HEK293T (cell line): ENCODE measurements around the gene NECAB3.

Experiments
- CTCF ChIA-PET: fragments of 350-600 bp; formaldehyde crosslinking; extraction: SDS; loops from one replicate; lab custom pipeline; 2021; ENCODE audit warnings: antibody characterized with exemption, inconsistent platforms; lab: Yijun Ruan, JAX
- POLR2A ChIA-PET: fragments of 350-600 bp; formaldehyde crosslinking; extraction: SDS; loops from one replicate; lab custom pipeline; 2020; ENCODE audit warnings: antibody characterized with exemption, inconsistent platforms; lab: Yijun Ruan, JAX
- DNase-seq: peaks from one replicate; pipeline ENCODE4 v3.0.0; 2012; ENCODE audit warnings: mixed read lengths; ENCODE audit errors: extremely low spot score
- ARNT ChIP-seq: fragments of 450-650 bp; IDR thresholded peaks from 2 replicates; pipeline ENCODE4 v1.6.1; 2017; ENCODE audit warnings: mild to moderate bottlenecking
- BHLHE40 ChIP-seq: fragments of 450-650 bp; IDR thresholded peaks from 2 replicates; pipeline ENCODE4 v1.6.1; 2016; ENCODE audit warnings: mild to moderate bottlenecking, moderate library complexity, borderline replicate concordance
- CTBP1 ChIP-seq: fragments of 450-650 bp; IDR thresholded peaks from 2 replicates; pipeline ENCODE4 v1.6.1; 2016; ENCODE audit warnings: borderline replicate concordance
- ELF4 ChIP-seq: fragments of 450-650 bp; IDR thresholded peaks from 2 replicates; pipeline ENCODE4 v1.6.1; 2017; ENCODE audit warnings: antibody characterized with exemption
- FOXA1 ChIP-seq: fragments of 450-650 bp; IDR thresholded peaks from 2 replicates; pipeline ENCODE4 v1.6.1; 2016; ENCODE audit warnings: mild to moderate bottlenecking
- FOXK2 ChIP-seq: fragments of 450-650 bp; IDR thresholded peaks from 2 replicates; pipeline ENCODE4 v1.6.1; 2016; ENCODE audit warnings: mild to moderate bottlenecking
- FOXM1 ChIP-seq: fragments of 450-650 bp; IDR thresholded peaks from 2 replicates; pipeline ENCODE4 v1.6.1; 2017; ENCODE audit warnings: mild to moderate bottlenecking, borderline replicate concordance
- HDGF ChIP-seq: fragments of 450-650 bp; IDR thresholded peaks from 2 replicates; pipeline ENCODE4 v1.6.1; 2017; ENCODE audit warnings: antibody characterized with exemption, borderline replicate concordance
- L3MBTL2 ChIP-seq: fragments of 450-650 bp; conservative IDR thresholded peaks from 2 replicates; pipeline ENCODE4 v1.6.1; 2016; ENCODE audit warnings: mild to moderate bottlenecking
- LEF1 ChIP-seq: fragments of 450-650 bp; IDR thresholded peaks from 2 replicates; pipeline ENCODE4 v1.6.1; 2017; ENCODE audit warnings: mild to moderate bottlenecking, borderline replicate concordance
- NFRKB ChIP-seq: fragments of 450-650 bp; IDR thresholded peaks from 2 replicates; pipeline ENCODE4 v1.6.1; 2016; ENCODE audit warnings: mild to moderate bottlenecking, moderate library complexity
- PKNOX1 ChIP-seq: fragments of 450-650 bp; IDR thresholded peaks from 2 replicates; pipeline ENCODE4 v1.6.1; 2016
- SP1 ChIP-seq: fragments of 450-650 bp; IDR thresholded peaks from 2 replicates; pipeline ENCODE4 v1.6.1; 2017
- SUZ12 ChIP-seq: fragments of 450-650 bp; IDR thresholded peaks from 2 replicates; pipeline ENCODE4 v1.6.1; 2016; ENCODE audit warnings: mild to moderate bottlenecking
- TARDBP ChIP-seq: fragments of 450-650 bp; IDR thresholded peaks from 2 replicates; pipeline ENCODE4 v1.6.1; 2016
- ZNF384 ChIP-seq: fragments of 450-650 bp; IDR thresholded peaks from 2 replicates; pipeline ENCODE4 v1.6.1; 2016

The NECAB3 gene

GRCh38 chr20:33624399-33624798 lies 49.8 kb downstream of the NECAB3 start:
- TF ChIP-seq FOXM1, result no peak
- no peak for TF ChIP-seq TARDBP
- TF ChIP-seq HDGF, result no peak
- no peak for TF ChIP-seq BHLHE40
- TF ChIP-seq ARNT, result no peak
- no peak for TF ChIP-seq L3MBTL2
- TF ChIP-seq ZNF384, result no peak
- no peak for TF ChIP-seq NFRKB
- no peak for TF ChIP-seq SP1
- no peak for TF ChIP-seq SUZ12
- TF ChIP-seq CTBP1, result no peak
- ChIA-PET CTCF (no interaction called here), POLR2A (no interaction called here)
- DNase-seq, result no peak

- ChIA-PET POLR2A (no interaction called here), CTCF (no interaction called here)
- TF ChIP-seq ZNF384 (no peak), HDGF (no peak), BHLHE40 (no peak), ELF4 (no peak), FOXA1 (no peak), SUZ12 (no peak), CTBP1 (no peak), LEF1 (no peak), NFRKB (no peak), FOXM1 (no peak), FOXK2 (no peak), ARNT (no peak), L3MBTL2 (no peak), TARDBP (no peak), SP1 (no peak)
- DNase-seq, result no peak
Measured at GRCh38 chr20:33622705-33623365, 51.4 kb downstream of the NECAB3 start.

DNA sequence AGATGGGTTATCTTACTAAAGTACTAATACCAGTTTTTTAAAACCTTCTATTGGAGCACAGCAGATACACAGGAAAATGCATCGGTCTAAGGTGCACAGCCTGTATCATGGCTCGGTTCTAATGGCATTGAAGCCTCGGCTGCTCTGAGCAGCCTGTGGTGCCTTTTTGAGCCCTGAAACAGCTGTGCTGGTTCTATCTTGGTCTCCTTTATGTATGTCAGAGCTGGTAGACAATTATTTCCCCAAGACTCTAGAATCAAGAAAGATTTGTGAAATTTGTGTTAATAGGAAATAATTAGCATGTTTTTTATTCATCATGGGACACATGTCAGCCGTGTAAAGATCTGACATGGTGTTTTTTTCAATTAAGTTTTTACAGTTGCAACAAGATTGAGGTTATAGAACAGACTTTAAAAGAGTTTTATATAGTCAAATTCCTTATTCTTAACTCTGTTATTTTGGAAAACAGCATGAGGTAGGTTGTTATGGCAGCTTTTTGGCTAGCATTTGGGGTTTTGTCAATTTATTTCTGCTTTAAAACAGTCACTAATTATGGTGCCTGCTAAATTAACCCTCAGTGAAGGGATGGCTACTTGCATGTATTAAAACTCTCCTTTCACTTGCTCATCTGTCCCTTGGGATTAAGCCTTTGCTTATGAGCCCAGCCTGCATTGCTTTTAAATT lies 52.4 kb downstream of the NECAB3 start:
- no peak for DNase-seq
- TF ChIP-seq SP1, result no peak
- no peak for TF ChIP-seq ZNF384
- ChIA-PET POLR2A (no interaction called here), CTCF (no interaction called here)

- DNase-seq, result no peak
- POLR2A ChIA-PET, result no interaction called here
- CTCF ChIA-PET, result no interaction called here
- no peak for TF ChIP-seq SP1
- no peak for TF ChIP-seq CTBP1
- no peak for TF ChIP-seq PKNOX1
- TF ChIP-seq LEF1, result no peak
- no peak for TF ChIP-seq L3MBTL2
- no peak for TF ChIP-seq ZNF384
- no peak for TF ChIP-seq ARNT
- no peak for TF ChIP-seq FOXM1
- TF ChIP-seq BHLHE40, result no peak
- TF ChIP-seq TARDBP, result no peak
- TF ChIP-seq ELF4, result no peak
- TF ChIP-seq SUZ12, result no peak
- no peak for TF ChIP-seq FOXK2
- no peak for TF ChIP-seq FOXA1
- no peak for TF ChIP-seq HDGF
- TF ChIP-seq NFRKB, result no peak
Measured at GRCh38 chr20:33612001-33612400, 62.2 kb downstream of the NECAB3 start.

- CTCF ChIA-PET, result no interaction called here
- DNase-seq, result no peak
- TF ChIP-seq ELF4, result no peak
- no peak for TF ChIP-seq PKNOX1
- no peak for TF ChIP-seq FOXK2
- no peak for TF ChIP-seq TARDBP
- TF ChIP-seq CTBP1, result no peak
- no peak for TF ChIP-seq SUZ12
- no peak for TF ChIP-seq LEF1
- TF ChIP-seq FOXA1, result no peak
- TF ChIP-seq ARNT, result no peak
- no peak for TF ChIP-seq BHLHE40
- no peak for TF ChIP-seq HDGF
- TF ChIP-seq FOXM1, result no peak
- TF ChIP-seq L3MBTL2, result no peak
- TF ChIP-seq SP1, result no peak
- TF ChIP-seq ZNF384, result no peak
- no peak for TF ChIP-seq NFRKB
- POLR2A ChIA-PET, result no interaction called here
Measured at GRCh38 chr20:33611106-33611505, 63.1 kb downstream of the NECAB3 start.

DNA sequence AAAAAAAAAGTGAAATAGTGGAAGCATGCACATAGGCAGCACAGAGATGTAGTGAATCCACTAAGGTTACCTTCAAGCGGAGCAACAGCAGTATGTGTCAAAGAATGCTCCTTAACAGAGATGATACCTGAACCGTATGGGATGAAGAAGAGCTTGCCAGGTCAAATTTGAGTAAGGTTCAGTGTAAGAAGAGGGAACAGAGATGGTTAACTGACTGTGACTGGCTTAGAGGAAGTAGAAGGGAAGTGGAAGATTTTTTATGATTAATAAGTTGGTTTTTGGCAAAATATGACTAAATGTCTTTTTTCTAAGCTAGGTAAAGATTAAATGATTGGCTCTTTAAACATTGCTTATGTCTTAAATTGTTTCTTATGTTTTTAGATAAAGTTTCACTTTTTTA lies 64.7 kb downstream of the NECAB3 start:
- no peak for DNase-seq
- POLR2A ChIA-PET, result interaction anchor here (0.6 kb wide), 1 partner anchor 48 kb away, joined by 4 read pairs; no protein-coding TSS in a partner anchor
- TF ChIP-seq ZNF384, result no peak
- TF ChIP-seq FOXA1, result no peak
- TF ChIP-seq ELF4, result no peak
- no peak for TF ChIP-seq NFRKB
- TF ChIP-seq PKNOX1, result no peak
- TF ChIP-seq CTBP1, result no peak
- no peak for TF ChIP-seq FOXK2
- TF ChIP-seq SUZ12, result no peak
- no peak for TF ChIP-seq BHLHE40
- no peak for TF ChIP-seq SP1
- no peak for TF ChIP-seq HDGF
- TF ChIP-seq L3MBTL2, result no peak
- no peak for TF ChIP-seq ARNT
- CTCF ChIA-PET, result no interaction called here
